ENCODE data around the gene KRT72.

DNA sequence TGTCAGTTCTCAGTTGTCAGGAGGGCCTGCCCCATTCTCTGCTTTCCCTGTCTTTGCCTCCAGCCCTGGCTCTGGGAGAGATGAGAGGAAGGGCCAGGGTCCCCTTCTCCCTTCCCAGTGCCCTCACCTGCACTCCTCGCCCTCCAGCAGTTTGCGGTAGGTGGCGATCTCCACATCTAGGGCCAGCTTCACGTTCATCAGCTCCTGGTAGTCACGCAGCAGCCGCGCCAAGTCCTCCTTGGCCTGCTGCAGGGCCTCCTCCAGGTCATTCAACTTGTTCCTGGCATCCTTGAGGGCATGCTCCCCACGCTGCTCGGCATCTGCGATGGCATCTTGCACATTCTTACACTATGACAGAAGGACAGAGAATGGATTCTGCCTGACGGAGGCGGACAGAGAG lies 45.4 kb upstream of the KRT72 start:
- TF ChIP-seq, protein P1, sequence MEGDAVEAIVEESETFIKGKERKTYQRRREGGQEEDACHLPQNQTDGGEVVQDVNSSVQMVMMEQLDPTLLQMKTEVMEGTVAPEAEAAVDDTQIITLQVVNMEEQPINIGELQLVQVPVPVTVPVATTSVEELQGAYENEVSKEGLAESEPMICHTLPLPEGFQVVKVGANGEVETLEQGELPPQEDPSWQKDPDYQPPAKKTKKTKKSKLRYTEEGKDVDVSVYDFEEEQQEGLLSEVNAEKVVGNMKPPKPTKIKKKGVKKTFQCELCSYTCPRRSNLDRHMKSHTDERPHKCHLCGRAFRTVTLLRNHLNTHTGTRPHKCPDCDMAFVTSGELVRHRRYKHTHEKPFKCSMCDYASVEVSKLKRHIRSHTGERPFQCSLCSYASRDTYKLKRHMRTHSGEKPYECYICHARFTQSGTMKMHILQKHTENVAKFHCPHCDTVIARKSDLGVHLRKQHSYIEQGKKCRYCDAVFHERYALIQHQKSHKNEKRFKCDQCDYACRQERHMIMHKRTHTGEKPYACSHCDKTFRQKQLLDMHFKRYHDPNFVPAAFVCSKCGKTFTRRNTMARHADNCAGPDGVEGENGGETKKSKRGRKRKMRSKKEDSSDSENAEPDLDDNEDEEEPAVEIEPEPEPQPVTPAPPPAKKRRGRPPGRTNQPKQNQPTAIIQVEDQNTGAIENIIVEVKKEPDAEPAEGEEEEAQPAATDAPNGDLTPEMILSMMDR (IDR thresholded peaks at IDR 0.05; ENCODE audit: insufficient read depth, low read length): no peak
- no peak for TF ChIP-seq SPI1 (IDR thresholded peaks at IDR 0.05; ENCODE audit: borderline replicate concordance, low read depth)
